Inferior parietal cortex (tissue), 1 donor: ENCODE measurements around the gene DAP.
"Not testable (repeated sequence)": the region's sequence is repeated elsewhere in the genome, so short reads cannot be mapped to it uniquely, and the experiment has no call there.

Experiments used
- DNase-seq: peaks from one replicate; pipeline ENCODE4 v3.0.0-alpha.2; 2016; ENCODE audit errors: extremely low spot score

The DAP gene

GRCh38 chr5:10734037-10734709 is 26.9 kb downstream of the DAP start:
- DNase-seq, result no peak

- no peak for DNase-seq
Measured at GRCh38 chr5:10733426-10733825, 27.6 kb downstream of the DAP start.

GRCh38 chr5:10731913-10732312 is 29.1 kb downstream of the DAP start:
- no peak for DNase-seq

- DNase-seq, result no peak
Measured at GRCh38 chr5:10730043-10730351, 31.0 kb downstream of the DAP start.

GRCh38 chr5:10729320-10730042 is 31.6 kb downstream of the DAP start:
- no peak for DNase-seq

GRCh38 chr5:10728679-10729078 is 32.4 kb downstream of the DAP start:
- no peak for DNase-seq

GRCh38 chr5:10727861-10728260 is 33.2 kb downstream of the DAP start:
- DNase-seq, result no peak

GRCh38 chr5:10726913-10727517 is 34.0 kb downstream of the DAP start:
- no peak for DNase-seq

- no peak for DNase-seq
Measured at GRCh38 chr5:10726179-10726912, 34.7 kb downstream of the DAP start.

- no peak for DNase-seq
Measured at GRCh38 chr5:10725636-10726035, 35.4 kb downstream of the DAP start.

GRCh38 chr5:10724781-10725507 is 36.1 kb downstream of the DAP start:
- DNase-seq, result no peak

GRCh38 chr5:10723514-10723913 is 37.5 kb downstream of the DAP start:
- DNase-seq, result no peak

GRCh38 chr5:10720766-10721165 is 40.3 kb downstream of the DAP start:
- not testable (repeated sequence) for DNase-seq

GRCh38 chr5:10719965-10720364 is 41.1 kb downstream of the DAP start:
- DNase-seq, result no peak

- DNase-seq, result not testable (repeated sequence)
Measured at GRCh38 chr5:10718617-10719016, 42.4 kb downstream of the DAP start.

- not testable (repeated sequence) for DNase-seq
Measured at GRCh38 chr5:10716825-10717224, 44.2 kb downstream of the DAP start.

- DNase-seq, result no peak
Measured at GRCh38 chr5:10715605-10716290, 45.3 kb downstream of the DAP start.

GRCh38 chr5:10712574-10713366 is 48.3 kb downstream of the DAP start:
- DNase-seq, result no peak

GRCh38 chr5:10711562-10711961 is 49.5 kb downstream of the DAP start:
- no peak for DNase-seq

GRCh38 chr5:10710513-10711128 is 50.4 kb downstream of the DAP start:
- DNase-seq, result no peak
